Tibial nerve (tissue), 4 donors: ENCODE data around the gene COX7A2L. TPM values are rescaled to one million over a fixed set of nuclear protein-coding genes. Genes with fewer than 3 reads are reported as not detected.

Experiments used
- DNase-seq, 2 donors: peaks; one replicate each; pipeline ENCODE4 v3.0.0-alpha.2; 2019; ENCODE audit warnings: low spot score in 2 of 2
- H3K27ac ChIP-seq, 4 donors: fragments of 200-600 bp; sonication (generic) in 3 of 4; one replicate each; pipeline ENCODE4 v1.5.1; 2017 to 2019; ENCODE audit warnings: mild to moderate bottlenecking in 1 of 4
- H3K27me3 ChIP-seq, 2 donors: fragments of 200-600 bp; sonication (generic) in 1 of 2; one replicate each; pipeline versions ENCODE4 v1.5.1 to v1.6.0; 2017 to 2019
- H3K36me3 ChIP-seq, 3 donors: fragments of 200-600 bp; sonication (generic); one replicate each; pipeline ENCODE4 v1.5.1; 2018 to 2019
- H3K4me1 ChIP-seq, 4 donors: fragments of 200-600 bp; sonication (generic) in 3 of 4; one replicate each; pipeline ENCODE4 v1.5.1; 2017 to 2019
- H3K4me3 ChIP-seq, 4 donors: fragments of 200-600 bp; sonication (generic) in 3 of 4; one replicate each; pipeline ENCODE4 v1.5.1; 2017 to 2019; ENCODE audit warnings: mild to moderate bottlenecking in 1 of 4, moderate library complexity in 1 of 4
- H3K9me3 ChIP-seq, 4 donors: fragments of 200-600 bp; sonication (generic) in 3 of 4; one replicate each; pipeline ENCODE4 v1.5.1; 2017 to 2019
- EP300 ChIP-seq, 2 donors: sonication (generic); formaldehyde crosslinking; IDR thresholded peaks; one replicate each; pipeline ENCODE4 v1.6.1; 2017; ENCODE audit warnings: antibody characterized with exemption in 2 of 2, mild to moderate bottlenecking in 1 of 2
- POLR2A ChIP-seq, 2 donors: fragments of 450-650 bp; IDR thresholded peaks; one replicate each; pipeline ENCODE4 v1.6.1; 2017; ENCODE audit warnings: antibody characterized with exemption in 2 of 2, mild to moderate bottlenecking in 2 of 2, moderate library complexity in 2 of 2
- WGBS, 2 donors: methylation state at CpG; one replicate each; pipeline ENCODE4 v1.1.5; 2018; 5-methylcytosine and 5-hydroxymethylcytosine counted together
- total RNA-seq, 4 donors: library from RNA; depleted of rRNA; stranded (reverse); fragments of >200 nt; gene quantifications; one replicate each; pipeline ENCODE4 v1.1.0, GENCODE V29; 2016
- TF ChIP-seq, protein P1 (sequence below), 5 experiments: fragments of 200-600 bp in 3 of 5; fragments of 450-650 bp in 2 of 5; sonication (generic) in 3 of 5; IDR thresholded peaks; one replicate each; pipeline ENCODE4 v1.5.1; 2016 to 2019; ENCODE audit warnings: antibody characterized with exemption in 5 of 5, mild to moderate bottlenecking in 3 of 5, moderate library complexity in 2 of 5

The COX7A2L gene
- total RNA-seq, 4 donors from 2014 or later: 99.9 to 137 (median 107) TPM

DNA sequence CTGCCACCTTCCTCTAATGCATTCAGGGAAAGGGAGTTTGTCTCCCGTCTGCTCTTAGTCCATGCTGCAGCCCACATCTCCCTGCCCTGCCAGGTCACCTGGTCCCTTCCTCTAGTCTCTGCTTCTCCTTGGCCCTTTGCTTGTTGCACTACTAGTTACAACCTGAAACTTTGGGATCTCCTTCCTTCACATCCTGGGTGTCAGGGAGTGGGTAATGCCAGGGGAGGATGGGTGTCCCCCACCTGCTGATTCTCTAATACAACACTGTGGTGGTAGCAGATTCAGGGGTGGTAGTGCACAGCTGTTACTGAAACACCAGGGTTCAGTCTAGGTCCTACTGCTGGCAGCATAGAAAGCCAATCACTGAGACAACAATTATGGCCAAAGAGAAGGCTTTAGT is 31.2 kb upstream of the COX7A2L start:
- no peaks in the 10 kb centered on the region for H3K4me1 ChIP-seq
- H3K4me3 ChIP-seq: no peak overlapping the region
- no peak for TF ChIP-seq POLR2A (IDR thresholded peaks at IDR 0.05)
- TF ChIP-seq, protein P1, sequence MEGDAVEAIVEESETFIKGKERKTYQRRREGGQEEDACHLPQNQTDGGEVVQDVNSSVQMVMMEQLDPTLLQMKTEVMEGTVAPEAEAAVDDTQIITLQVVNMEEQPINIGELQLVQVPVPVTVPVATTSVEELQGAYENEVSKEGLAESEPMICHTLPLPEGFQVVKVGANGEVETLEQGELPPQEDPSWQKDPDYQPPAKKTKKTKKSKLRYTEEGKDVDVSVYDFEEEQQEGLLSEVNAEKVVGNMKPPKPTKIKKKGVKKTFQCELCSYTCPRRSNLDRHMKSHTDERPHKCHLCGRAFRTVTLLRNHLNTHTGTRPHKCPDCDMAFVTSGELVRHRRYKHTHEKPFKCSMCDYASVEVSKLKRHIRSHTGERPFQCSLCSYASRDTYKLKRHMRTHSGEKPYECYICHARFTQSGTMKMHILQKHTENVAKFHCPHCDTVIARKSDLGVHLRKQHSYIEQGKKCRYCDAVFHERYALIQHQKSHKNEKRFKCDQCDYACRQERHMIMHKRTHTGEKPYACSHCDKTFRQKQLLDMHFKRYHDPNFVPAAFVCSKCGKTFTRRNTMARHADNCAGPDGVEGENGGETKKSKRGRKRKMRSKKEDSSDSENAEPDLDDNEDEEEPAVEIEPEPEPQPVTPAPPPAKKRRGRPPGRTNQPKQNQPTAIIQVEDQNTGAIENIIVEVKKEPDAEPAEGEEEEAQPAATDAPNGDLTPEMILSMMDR (IDR thresholded peaks at IDR 0.05): no peak
- TF ChIP-seq EP300 (IDR thresholded peaks at IDR 0.05): no peak
- 76 to 96% methylated on average over 1 of the region's 1 CpG for WGBS, 2 donors
- no peaks in the 10 kb centered on the region for H3K27me3 ChIP-seq
- no peak for DNase-seq
- no peak overlapping the region for H3K27ac ChIP-seq
- no peaks in the 10 kb centered on the region for H3K36me3 ChIP-seq
- H3K9me3 ChIP-seq: no peaks in the 10 kb centered on the region

DNA sequence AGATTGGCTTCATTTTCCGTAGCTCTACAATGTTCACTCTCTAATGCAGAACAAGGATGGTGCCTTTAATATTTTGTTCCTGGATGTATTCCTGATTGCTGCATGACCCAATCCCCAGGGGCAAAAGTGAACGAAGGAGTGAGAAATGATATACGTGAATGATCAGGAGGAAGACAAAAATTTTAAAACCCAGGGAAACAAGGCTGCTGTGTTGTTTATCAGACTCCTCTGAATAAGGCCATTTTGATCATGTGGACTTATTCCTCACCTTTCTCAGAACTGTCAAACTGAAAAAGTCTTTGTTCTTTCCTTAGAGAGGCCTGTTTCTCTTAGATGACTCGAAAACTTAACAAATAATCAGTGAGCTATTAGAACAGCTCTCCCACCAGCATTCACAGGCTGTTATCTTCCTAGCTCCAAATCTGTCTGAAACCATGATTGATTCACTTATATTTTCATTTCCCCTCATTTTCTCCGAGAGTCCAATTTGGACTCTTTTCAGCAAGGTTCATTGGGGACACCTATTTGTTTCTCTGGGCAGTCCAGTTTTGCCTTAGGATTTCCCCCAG is 29.5 kb upstream of the COX7A2L start:
- TF ChIP-seq, protein P1 (IDR thresholded peaks at IDR 0.05): no peak
- TF ChIP-seq POLR2A (IDR thresholded peaks at IDR 0.05) (no peak), EP300 (IDR thresholded peaks at IDR 0.05) (no peak)
- Histone ChIP-seq H3K36me3 (no peaks in the 10 kb centered on the region), H3K27ac (no peak overlapping the region), H3K9me3 (no peaks in the 10 kb centered on the region), H3K4me1 (no peaks in the 10 kb centered on the region), H3K27me3 (no peaks in the 10 kb centered on the region), H3K4me3 (no peak overlapping the region)
- 38 to 42% methylated on average over 5 of the region's 5 CpGs for WGBS, 2 donors
- no peak for DNase-seq

DNA sequence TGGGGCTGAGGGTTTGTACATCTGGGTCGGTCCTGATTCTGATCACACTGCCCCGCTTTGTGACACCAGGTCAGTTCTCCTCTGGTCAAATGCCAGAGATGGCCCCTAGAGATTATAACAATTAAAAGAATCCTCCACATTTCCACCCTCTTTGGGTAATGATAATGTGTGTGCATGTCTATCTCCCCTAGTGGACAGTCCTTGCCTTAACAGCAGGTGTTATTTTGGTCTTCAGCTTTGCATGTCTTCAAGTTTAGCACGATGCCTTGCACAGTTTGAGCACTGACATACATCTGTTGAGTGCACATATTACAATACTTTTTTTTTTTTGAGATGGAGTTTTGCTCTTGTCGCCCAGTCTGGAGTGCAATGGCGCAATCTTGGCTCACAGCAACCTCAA is 25.7 kb upstream of the COX7A2L start:
- Histone ChIP-seq H3K9me3 (no peaks in the 10 kb centered on the region), H3K4me3 (no peak overlapping the region), H3K27me3 (no peaks in the 10 kb centered on the region), H3K36me3 (no peaks in the 10 kb centered on the region), H3K4me1 (no peaks in the 10 kb centered on the region), H3K27ac (no peak overlapping the region)
- no peak for DNase-seq
- 94% methylated on average over 5 of the region's 5 CpGs for WGBS, 2 donors
- TF ChIP-seq, protein P1 (IDR thresholded peaks at IDR 0.05): peak in 2 of 5 experiments; percentile 8 to 11
- no peak for TF ChIP-seq POLR2A (IDR thresholded peaks at IDR 0.05)
- TF ChIP-seq EP300 (IDR thresholded peaks at IDR 0.05): no peak

DNA sequence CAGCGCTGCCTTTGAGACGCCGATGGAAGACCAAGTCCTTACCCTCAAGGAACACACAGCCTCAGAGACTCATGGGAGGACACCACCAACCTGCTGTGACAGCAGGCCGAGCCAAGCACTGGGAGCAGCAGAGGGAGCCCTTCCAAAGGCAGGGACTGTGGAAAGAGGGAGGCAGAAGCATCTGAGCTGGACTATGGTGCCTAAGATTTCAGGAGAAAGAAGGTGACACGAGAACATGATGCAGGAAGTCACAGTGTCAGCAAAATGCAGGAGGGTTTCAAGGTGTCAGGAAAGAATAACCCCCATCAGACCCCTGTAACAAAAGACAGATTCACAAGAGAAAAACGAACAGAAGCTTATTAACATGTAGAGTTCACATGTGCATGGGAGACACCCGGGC is 24.2 kb upstream of the COX7A2L start:
- no peak for TF ChIP-seq EP300 (IDR thresholded peaks at IDR 0.05)
- no peak for TF ChIP-seq POLR2A (IDR thresholded peaks at IDR 0.05)
- TF ChIP-seq, protein P1 (IDR thresholded peaks at IDR 0.05): no peak
- Histone ChIP-seq H3K27ac (no peak overlapping the region), H3K4me3 (no peak overlapping the region), H3K9me3 (no peaks in the 10 kb centered on the region), H3K27me3 (no peaks in the 10 kb centered on the region), H3K36me3 (no peaks in the 10 kb centered on the region), H3K4me1 (no peaks in the 10 kb centered on the region)
- no peak for DNase-seq
- 62 to 66% methylated on average over 7 of the region's 7 CpGs for WGBS, 2 donors

DNA sequence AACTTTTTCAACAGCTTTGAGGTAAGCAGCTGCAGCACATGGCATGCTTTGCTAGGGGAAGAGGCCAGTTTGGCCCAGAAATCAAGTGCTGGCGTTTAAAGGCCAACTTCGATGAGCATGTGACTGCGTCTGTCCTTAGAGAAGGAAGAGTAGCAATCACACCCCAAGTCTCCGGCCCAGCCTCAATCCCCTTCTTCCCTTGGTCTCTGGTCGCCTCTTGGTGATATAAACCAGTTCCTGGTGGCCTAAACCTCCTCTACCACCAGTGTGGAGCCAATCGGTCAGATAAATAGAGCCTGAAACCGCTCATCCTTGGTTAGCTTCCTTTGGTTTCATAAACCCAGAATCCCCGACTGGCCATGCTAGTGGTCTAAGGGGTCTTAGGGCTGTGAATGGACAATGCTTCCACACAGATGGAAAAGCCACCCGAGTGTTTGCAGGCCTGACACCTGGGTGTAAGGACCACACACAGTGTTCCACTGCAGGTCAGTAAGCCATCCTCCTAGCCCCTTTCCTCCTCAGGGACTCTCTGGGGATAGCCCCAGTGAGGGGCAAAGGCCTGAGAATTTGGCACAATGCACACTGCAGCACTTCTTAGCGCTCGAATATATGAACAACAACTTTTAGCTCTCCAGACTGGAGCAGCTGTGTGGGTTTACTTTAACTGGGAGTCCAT is 23.0 kb upstream of the COX7A2L start:
- TF ChIP-seq, protein P1 (IDR thresholded peaks at IDR 0.05): no peak
- TF ChIP-seq EP300 (IDR thresholded peaks at IDR 0.05): no peak
- no peak for TF ChIP-seq POLR2A (IDR thresholded peaks at IDR 0.05)
- no peak overlapping the region for H3K4me3 ChIP-seq
- no peaks in the 10 kb centered on the region for H3K36me3 ChIP-seq
- no peaks in the 10 kb centered on the region for H3K4me1 ChIP-seq
- DNase-seq: no peak
- H3K9me3 ChIP-seq: no peaks in the 10 kb centered on the region
- peak overlapping the region in 1 of 4 donors; percentile 63 for H3K27ac ChIP-seq
- no peaks in the 10 kb centered on the region for H3K27me3 ChIP-seq
- 67 to 69% methylated on average over 11 of the region's 11 CpGs for WGBS, 2 donors
